ENCODE results near the gene HOXA10.

Gene HOXA10

GRCh38 chr7:27205325-27206280, 31.5 kb upstream of the HOXA10 start:
- Histone ChIP-seq H3K36me3 (no peaks in the 10 kb centered on the region), H3K9me3 (no peaks in the 10 kb centered on the region), H3K27me3 (peaks cover 94% of the 10 kb centered on the region), H3K4me1 (no peaks in the 10 kb centered on the region), H3K4me3 (ENCODE audit: low read depth, low read length) (no peak overlapping the region)
- no peak for TF ChIP-seq CTCF (IDR thresholded peaks at IDR 0.05; ENCODE audit: low read depth, low read length)
- DNase-seq, result no peak

- H3K27me3 ChIP-seq, result peaks cover 94% of the 10 kb centered on the region
- H3K4me1 ChIP-seq, result no peaks in the 10 kb centered on the region
- no peaks in the 10 kb centered on the region for H3K9me3 ChIP-seq
- DNase-seq, result no peak
- no peak overlapping the region for H3K4me3 ChIP-seq (ENCODE audit: low read depth, low read length)
- H3K36me3 ChIP-seq, result no peaks in the 10 kb centered on the region
- TF ChIP-seq CTCF (IDR thresholded peaks at IDR 0.05; ENCODE audit: low read depth, low read length), result no peak
Observed at GRCh38 chr7:27204851-27205322, 30.8 kb upstream of the HOXA10 start.

GRCh38 chr7:27203964-27204594, 30.0 kb upstream of the HOXA10 start:
- Histone ChIP-seq H3K27me3 (peaks cover 99% of the 10 kb centered on the region), H3K36me3 (no peaks in the 10 kb centered on the region), H3K4me1 (no peaks in the 10 kb centered on the region), H3K9me3 (no peaks in the 10 kb centered on the region), H3K4me3 (ENCODE audit: low read depth, low read length) (no peak overlapping the region)
- no peak for TF ChIP-seq CTCF (IDR thresholded peaks at IDR 0.05; ENCODE audit: low read depth, low read length)
- DNase-seq, result no peak

GRCh38 chr7:27203365-27203953, 29.3 kb upstream of the HOXA10 start:
- Histone ChIP-seq H3K36me3 (no peaks in the 10 kb centered on the region), H3K27me3 (peaks cover 99% of the 10 kb centered on the region), H3K9me3 (no peaks in the 10 kb centered on the region), H3K4me3 (ENCODE audit: low read depth, low read length) (no peak overlapping the region), H3K4me1 (no peaks in the 10 kb centered on the region)
- DNase-seq, result no peak
- TF ChIP-seq CTCF (IDR thresholded peaks at IDR 0.05; ENCODE audit: low read depth, low read length), result no peak

GRCh38 chr7:27202862-27203134, 28.7 kb upstream of the HOXA10 start:
- Histone ChIP-seq H3K9me3 (no peaks in the 10 kb centered on the region), H3K27me3 (peaks cover 99% of the 10 kb centered on the region), H3K4me3 (ENCODE audit: low read depth, low read length) (no peak overlapping the region), H3K4me1 (no peaks in the 10 kb centered on the region), H3K36me3 (no peaks in the 10 kb centered on the region)
- DNase-seq, result no peak
- TF ChIP-seq CTCF (IDR thresholded peaks at IDR 0.05; ENCODE audit: low read depth, low read length), result no peak
